K562 (cell line): Measurements from ENCODE around the gene SCAPER. TPM values are rescaled to one million over a fixed set of nuclear protein-coding genes. Genes with fewer than 3 reads are reported as not detected.

Experiments used
- CBX3 ChIP-seq, 2 experiments: IDR thresholded peaks; 1 replicate in 1 of 2; 2 replicates in 1 of 2; pipeline ENCODE4 v1.6.1; 2012; ENCODE audit warnings: inconsistent platforms in 2 of 2, low read length in 2 of 2, borderline replicate concordance in 1 of 2, control low read depth in 1 of 2
- CTBP1 ChIP-seq: fragments of 450-650 bp; IDR thresholded peaks from 2 replicates; pipeline ENCODE4 v1.6.1; 2016; ENCODE audit warnings: borderline replicate concordance
- FOS ChIP-seq: IDR thresholded peaks from 3 replicates; pipeline ENCODE4 v1.6.1; 2011; ENCODE audit not compliant: insufficient read length; ENCODE audit errors: extremely low read depth
- JUND ChIP-seq, 2 experiments: IDR thresholded peaks; 2 replicates in 1 of 2; 3 replicates in 1 of 2; pipeline ENCODE4 v1.6.1; 2011; ENCODE audit warnings: borderline replicate concordance in 2 of 2, low read depth in 2 of 2, low read length in 2 of 2, improper control_type of control experiment in 1 of 2, missing biosample characterization in 1 of 2, missing genetic modification characterization in 1 of 2, missing genetic modification reagents in 1 of 2
- MYC ChIP-seq, 2 experiments: fragments of 250-450 bp in 1 of 2; sonication (Bioruptor Pico) in 1 of 2; IDR thresholded peaks; 2 replicates each; pipeline versions ENCODE4 v1.5.1 to v1.6.1; 2012 to 2021; ENCODE audit warnings: low read depth in 2 of 2, borderline replicate concordance in 1 of 2, improper control_type of control experiment in 1 of 2, low read length in 1 of 2, mild to moderate bottlenecking in 1 of 2, moderate library complexity in 1 of 2
- NR4A1 ChIP-seq, 2 experiments: fragments of 250-450 bp in 1 of 2; fragments of 450-650 bp in 1 of 2; sonication (Bioruptor Pico) in 1 of 2; IDR thresholded peaks; 2 replicates each; pipeline versions ENCODE4 v1.4.0 to v1.6.1; 2016 to 2020; ENCODE audit warnings: mild to moderate bottlenecking in 2 of 2, missing compliant biosample characterization in 1 of 2, missing genetic modification characterization in 1 of 2, moderate library complexity in 1 of 2
- RB1 ChIP-seq: fragments of 450-650 bp; IDR thresholded peaks from 2 replicates; pipeline ENCODE4 v1.6.1; 2017; ENCODE audit warnings: low read depth, mild to moderate bottlenecking
- RUNX1 ChIP-seq: sonication (generic); IDR thresholded peaks from 2 replicates; pipeline ENCODE4 v1.6.1; 2016; ENCODE audit warnings: antibody characterized with exemption, low read depth
- TAL1 ChIP-seq: fragments of 450-650 bp; IDR thresholded peaks from 2 replicates; pipeline ENCODE4 v1.6.1; 2016; ENCODE audit warnings: mild to moderate bottlenecking
- ZBTB7A ChIP-seq: IDR thresholded peaks from 2 replicates; pipeline ENCODE4 v1.6.1; 2011; ENCODE audit warnings: low read depth, mild to moderate bottlenecking, low read length, moderate library complexity, borderline replicate concordance; ENCODE audit not compliant: control insufficient read depth
- polyA plus RNA-seq, 8 experiments: library from polyadenylated mRNA; depleted of rRNA in 4 of 8; stranded (reverse) in 5 of 8; unstranded in 3 of 8; fragments of >200 nt; fragmentation: Nextera tagmentation in 2 of 8; fragmentation: Illumina TruSeq in 1 of 8; extraction: Ambion mirVana in 2 of 8; extraction: Trizol in 1 of 8; gene quantifications; 2 replicates each; pipeline versions ENCODE4 v1.2.1 to v1.2.3, GENCODE V29; 2011 to 2014; ENCODE audit warnings: inconsistent platforms in 1 of 8, missing spikeins in 1 of 8
- total RNA-seq, 7 experiments: library from RNA; depleted of rRNA in 6 of 7; stranded (reverse); fragments of >200 nt in 6 of 7; fragmentation: Illumina TruSeq in 2 of 7; extraction: Trizol in 2 of 7; gene quantifications; 2 replicates each; pipeline versions ENCODE4 v1.2.1 to v1.2.3, GENCODE V29; 2011 to 2021; ENCODE audit warnings: low replicate concordance in 1 of 7
- TF ChIP-seq, protein P1 (sequence below), 2 experiments: fragments of 450-650 bp; formaldehyde crosslinking in 1 of 2; IDR thresholded peaks; 2 replicates each; pipeline versions ENCODE4 v1.4.0 to v1.6.1; 2014 to 2020; ENCODE audit warnings: mild to moderate bottlenecking in 2 of 2, borderline replicate concordance in 1 of 2, low read depth in 1 of 2
- TF ChIP-seq, protein P2 (sequence below), 2 experiments: fragments of 450-650 bp in 1 of 2; sonication (generic) in 1 of 2; formaldehyde crosslinking; conservative IDR thresholded peaks; 2 replicates each; pipeline versions ENCODE4 v1.4.0 to v1.8.1; 2020 to 2022; ENCODE audit warnings: mild to moderate bottlenecking in 1 of 2, missing genetic modification reagents in 1 of 2
- TF ChIP-seq, protein P3 (sequence below): sonication (generic); formaldehyde crosslinking; IDR thresholded peaks from 2 replicates; pipeline ENCODE4 v1.8.1; 2022; ENCODE audit warnings: missing genetic modification reagents

SCAPER gene
- total and polyA plus RNA-seq, 9 of the 15 experiments (the other 6 are each of a cell fraction or from before 2014, with no cell fraction given) = 1.3 to 5.7 (median 3.2) TPM

DNA sequence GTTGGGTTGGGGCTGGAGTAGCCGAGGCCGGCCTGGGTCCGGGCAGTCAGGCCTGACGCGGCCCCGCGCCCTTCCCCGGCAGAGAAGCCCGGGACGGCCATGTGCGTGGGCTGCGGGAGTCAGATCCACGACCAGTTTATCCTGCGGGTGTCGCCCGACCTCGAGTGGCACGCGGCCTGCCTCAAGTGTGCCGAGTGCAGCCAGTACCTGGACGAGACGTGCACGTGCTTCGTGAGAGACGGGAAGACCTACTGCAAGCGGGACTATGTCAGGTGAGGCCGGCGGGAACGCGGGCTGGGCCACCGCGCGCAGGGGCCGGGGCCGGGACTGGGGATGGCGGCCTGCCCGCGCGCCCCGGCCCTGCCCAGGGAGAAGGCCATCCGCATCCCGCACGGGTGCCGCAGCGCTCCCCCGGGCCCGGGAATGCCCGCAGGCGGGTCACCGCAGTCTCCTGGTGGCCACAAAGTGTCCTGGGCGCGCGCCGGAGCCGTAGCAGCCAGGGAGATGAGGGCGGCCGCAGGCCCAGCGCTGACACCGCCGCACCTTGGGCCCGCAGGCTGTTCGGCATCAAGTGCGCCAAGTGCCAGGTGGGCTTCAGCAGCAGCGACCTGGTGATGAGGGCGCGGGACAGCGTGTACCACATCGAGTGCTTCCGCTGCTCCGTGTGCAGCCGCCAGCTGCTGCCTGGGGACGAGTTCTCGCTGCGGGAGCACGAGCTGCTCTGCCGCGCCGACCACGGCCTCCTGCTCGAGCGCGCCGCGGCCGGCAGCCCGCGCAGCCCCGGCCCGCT, 567.2 kb downstream of the SCAPER start (continued):
- TF ChIP-seq, protein P1, sequence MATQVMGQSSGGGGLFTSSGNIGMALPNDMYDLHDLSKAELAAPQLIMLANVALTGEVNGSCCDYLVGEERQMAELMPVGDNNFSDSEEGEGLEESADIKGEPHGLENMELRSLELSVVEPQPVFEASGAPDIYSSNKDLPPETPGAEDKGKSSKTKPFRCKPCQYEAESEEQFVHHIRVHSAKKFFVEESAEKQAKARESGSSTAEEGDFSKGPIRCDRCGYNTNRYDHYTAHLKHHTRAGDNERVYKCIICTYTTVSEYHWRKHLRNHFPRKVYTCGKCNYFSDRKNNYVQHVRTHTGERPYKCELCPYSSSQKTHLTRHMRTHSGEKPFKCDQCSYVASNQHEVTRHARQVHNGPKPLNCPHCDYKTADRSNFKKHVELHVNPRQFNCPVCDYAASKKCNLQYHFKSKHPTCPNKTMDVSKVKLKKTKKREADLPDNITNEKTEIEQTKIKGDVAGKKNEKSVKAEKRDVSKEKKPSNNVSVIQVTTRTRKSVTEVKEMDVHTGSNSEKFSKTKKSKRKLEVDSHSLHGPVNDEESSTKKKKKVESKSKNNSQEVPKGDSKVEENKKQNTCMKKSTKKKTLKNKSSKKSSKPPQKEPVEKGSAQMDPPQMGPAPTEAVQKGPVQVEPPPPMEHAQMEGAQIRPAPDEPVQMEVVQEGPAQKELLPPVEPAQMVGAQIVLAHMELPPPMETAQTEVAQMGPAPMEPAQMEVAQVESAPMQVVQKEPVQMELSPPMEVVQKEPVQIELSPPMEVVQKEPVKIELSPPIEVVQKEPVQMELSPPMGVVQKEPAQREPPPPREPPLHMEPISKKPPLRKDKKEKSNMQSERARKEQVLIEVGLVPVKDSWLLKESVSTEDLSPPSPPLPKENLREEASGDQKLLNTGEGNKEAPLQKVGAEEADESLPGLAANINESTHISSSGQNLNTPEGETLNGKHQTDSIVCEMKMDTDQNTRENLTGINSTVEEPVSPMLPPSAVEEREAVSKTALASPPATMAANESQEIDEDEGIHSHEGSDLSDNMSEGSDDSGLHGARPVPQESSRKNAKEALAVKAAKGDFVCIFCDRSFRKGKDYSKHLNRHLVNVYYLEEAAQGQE (IDR thresholded peaks at IDR 0.05; ENCODE audit: borderline replicate concordance) = no peak
- TF ChIP-seq, protein P1 (CRISPR knock-in tag; IDR thresholded peaks at IDR 0.05; ENCODE audit: low read depth) = 0 out of 2 replicates have a peak, but pooled peaks have one; percentile 45
- TF ChIP-seq CTBP1 (0 out of 2 replicates have a peak, but pooled peaks have one; percentile 18), FOS (no peak), ZBTB7A (peak; percentile 4; the same call in 1 of the 2 replicates), JUND (IDR thresholded peaks at IDR 0.05; ENCODE audit: borderline replicate concordance, low read depth, low read length) (no peak), JUND (tag; IDR thresholded peaks at IDR 0.05; ENCODE audit: borderline replicate concordance, low read depth, low read length) (no peak), NR4A1 (CRISPR knock-in tag; IDR thresholded peaks at IDR 0.05) (no peak), NR4A1 (tag; IDR thresholded peaks at IDR 0.05) (peak; percentile 59; the same call in 1 of the 2 replicates), RB1 (peak; percentile 39; the same call in 1 of the 2 replicates), CBX3 (IDR thresholded peaks at IDR 0.05; ENCODE audit: borderline replicate concordance in 1 of 2, low read length in 2 of 2) (0 out of 3 replicates have a peak, but pooled peaks of 1 of the 2 experiments have one; percentile 53), TAL1 (no peak), RUNX1 (no peak), MYC (IDR thresholded peaks at IDR 0.05; ENCODE audit: low read depth, low read length) (peak; percentile 86), MYC (CRISPR knock-in tag; IDR thresholded peaks at IDR 0.05; ENCODE audit: borderline replicate concordance, low read depth) (peak; percentile 66; the same call in 1 of the 2 replicates)
- TF ChIP-seq, protein P2, sequence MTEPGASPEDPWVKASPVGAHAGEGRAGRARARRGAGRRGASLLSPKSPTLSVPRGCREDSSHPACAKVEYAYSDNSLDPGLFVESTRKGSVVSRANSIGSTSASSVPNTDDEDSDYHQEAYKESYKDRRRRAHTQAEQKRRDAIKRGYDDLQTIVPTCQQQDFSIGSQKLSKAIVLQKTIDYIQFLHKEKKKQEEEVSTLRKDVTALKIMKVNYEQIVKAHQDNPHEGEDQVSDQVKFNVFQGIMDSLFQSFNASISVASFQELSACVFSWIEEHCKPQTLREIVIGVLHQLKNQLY (CRISPR knock-in tag; conservative IDR thresholded peaks at IDR 0.05) = 0 out of 4 replicates have a peak, but pooled peaks of 1 of the 2 experiments have one; percentile 35
- TF ChIP-seq, protein P3, sequence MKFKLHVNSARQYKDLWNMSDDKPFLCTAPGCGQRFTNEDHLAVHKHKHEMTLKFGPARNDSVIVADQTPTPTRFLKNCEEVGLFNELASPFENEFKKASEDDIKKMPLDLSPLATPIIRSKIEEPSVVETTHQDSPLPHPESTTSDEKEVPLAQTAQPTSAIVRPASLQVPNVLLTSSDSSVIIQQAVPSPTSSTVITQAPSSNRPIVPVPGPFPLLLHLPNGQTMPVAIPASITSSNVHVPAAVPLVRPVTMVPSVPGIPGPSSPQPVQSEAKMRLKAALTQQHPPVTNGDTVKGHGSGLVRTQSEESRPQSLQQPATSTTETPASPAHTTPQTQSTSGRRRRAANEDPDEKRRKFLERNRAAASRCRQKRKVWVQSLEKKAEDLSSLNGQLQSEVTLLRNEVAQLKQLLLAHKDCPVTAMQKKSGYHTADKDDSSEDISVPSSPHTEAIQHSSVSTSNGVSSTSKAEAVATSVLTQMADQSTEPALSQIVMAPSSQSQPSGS (CRISPR knock-in tag) = no peak
